GM12875 (cell line): ENCODE data around the gene ERCC8.

Experiments used
- H3K4me3 ChIP-seq: one replicate; pipeline ENCODE4 v1.5.1; 2011; ENCODE audit warnings: low read depth, low read length, control low read depth
- CTCF ChIP-seq: IDR thresholded peaks from 2 replicates; pipeline ENCODE4 v1.5.1; 2011; ENCODE audit warnings: low read depth, mild to moderate bottlenecking, control low read depth, inconsistent platforms, low read length, moderate library complexity, borderline replicate concordance; ENCODE audit not compliant: insufficient read depth

ERCC8 gene

GRCh38 chr5:60842871-60843385 lies 101.9 kb downstream of the ERCC8 start:
- peak overlapping the region; percentile 86 for H3K4me3 ChIP-seq
- TF ChIP-seq CTCF = no peak

DNA sequence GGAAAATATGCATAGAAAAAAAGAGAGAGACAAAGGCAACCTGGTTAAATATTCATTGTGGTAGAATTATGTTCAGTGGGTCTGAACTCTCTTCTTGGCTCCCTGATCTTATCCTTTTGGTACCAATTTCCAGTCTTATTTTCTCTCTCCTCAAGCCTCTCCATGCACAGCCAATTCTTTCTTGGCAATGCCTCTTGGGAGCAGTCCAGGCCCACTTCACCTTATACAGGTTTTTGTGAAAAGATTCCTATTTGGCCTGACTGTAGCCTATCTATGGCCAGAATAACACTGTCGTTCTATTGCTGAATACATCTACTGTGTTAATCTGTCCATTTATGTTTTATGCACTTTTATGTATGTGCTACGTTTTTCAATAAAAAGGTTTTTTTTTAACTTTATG lies 103.5 kb downstream of the ERCC8 start:
- TF ChIP-seq CTCF = no peak
- H3K4me3 ChIP-seq = no peak overlapping the region

GRCh38 chr5:60836131-60836530 lies 108.7 kb downstream of the ERCC8 start:
- no peak overlapping the region for H3K4me3 ChIP-seq
- TF ChIP-seq CTCF = no peak

DNA sequence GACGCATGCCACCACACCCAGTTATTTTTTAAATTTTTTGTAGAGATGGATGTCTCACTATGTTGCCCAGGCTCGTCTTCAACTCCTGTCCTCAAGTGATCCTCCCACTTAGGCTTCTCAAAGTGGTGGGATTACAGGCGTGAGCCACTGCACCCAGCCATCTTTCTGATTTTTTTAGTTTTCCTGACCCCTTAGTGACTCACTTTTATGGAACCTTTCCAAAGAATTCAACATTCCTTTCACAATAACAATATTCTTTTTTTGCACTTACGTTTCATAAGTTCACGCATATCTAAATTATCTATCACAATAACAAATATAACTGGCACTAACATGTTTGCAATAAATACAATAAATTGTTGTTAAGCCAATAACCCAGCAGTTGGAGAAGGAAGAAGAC lies 109.3 kb downstream of the ERCC8 start:
- TF ChIP-seq CTCF = no peak
- H3K4me3 ChIP-seq = no peak overlapping the region

GRCh38 chr5:60833520-60833919 lies 111.3 kb downstream of the ERCC8 start:
- H3K4me3 ChIP-seq = no peak overlapping the region
- TF ChIP-seq CTCF = no peak

GRCh38 chr5:60830581-60831127 lies 114.2 kb downstream of the ERCC8 start:
- no peak overlapping the region for H3K4me3 ChIP-seq
- TF ChIP-seq CTCF = no peak

- H3K4me3 ChIP-seq = no peak overlapping the region
These were observed 115.2 kb downstream of the ERCC8 start for GRCh38 chr5:60829490-60830266.

More at GRCh38 chr5:60829490-60830266, 115.2 kb downstream of the ERCC8 start:
- TF ChIP-seq CTCF = no peak
